Vagina (tissue), 2 donors: Measurements from ENCODE around the gene TEAD4. TPM values are rescaled to one million over a fixed set of nuclear protein-coding genes. Genes with fewer than 3 reads are reported as not detected.

ENCODE experiments used
- DNase-seq, 2 donors: peaks; one replicate each; pipeline ENCODE4 v3.0.0-alpha.2; 2017; ENCODE audit errors: extremely low spot score in 2 of 2
- H3K27ac ChIP-seq: fragments of 200-600 bp; sonication (generic); one replicate; pipeline ENCODE4 v1.5.1; 2019
- H3K27me3 ChIP-seq: fragments of 200-600 bp; sonication (generic); one replicate; pipeline ENCODE4 v1.5.1; 2019
- H3K36me3 ChIP-seq, 2 donors: fragments of 200-600 bp; sonication (generic); one replicate each; pipeline ENCODE4 v1.5.1; 2017 to 2019
- H3K4me1 ChIP-seq: fragments of 200-600 bp; sonication (generic); one replicate; pipeline ENCODE4 v1.5.1; 2019
- H3K4me3 ChIP-seq, 2 donors: fragments of 200-600 bp; sonication (generic); 1 replicate in 1 of 2; 2 replicates in 1 of 2; pipeline ENCODE4 v1.5.1; 2016 to 2019
- H3K9me3 ChIP-seq: fragments of 200-600 bp; sonication (generic); one replicate; pipeline ENCODE4 v1.5.1; 2019
- CTCF ChIP-seq, 3 experiments: fragments of 450-650 bp in 2 of 3; fragments of 200-600 bp in 1 of 3; sonication (generic) in 1 of 3; IDR thresholded peaks; one replicate each; pipeline ENCODE4 v1.5.1; 2017 to 2019; ENCODE audit warnings: antibody characterized with exemption in 3 of 3, mild to moderate bottlenecking in 2 of 3, moderate library complexity in 2 of 3
- POLR2A ChIP-seq, 2 donors: fragments of 450-650 bp; IDR thresholded peaks; one replicate each; pipeline ENCODE4 v1.6.1; 2017; ENCODE audit warnings: antibody characterized with exemption in 2 of 2, mild to moderate bottlenecking in 2 of 2, moderate library complexity in 2 of 2
- POLR2AphosphoS5 ChIP-seq, 2 donors: sonication (generic); formaldehyde crosslinking; IDR thresholded peaks; one replicate each; pipeline ENCODE4 v1.9.0; 2017; ENCODE audit warnings: antibody characterized with exemption in 2 of 2, mild to moderate bottlenecking in 2 of 2, low read depth in 1 of 2; ENCODE audit not compliant: insufficient read depth in 1 of 2
- intact Hi-C: fragments of 100-400 bp; cut with DNase I; formaldehyde crosslinking; loops from one replicate; pipeline ENCODE4 v1.15.1; 2023
- total RNA-seq: library from RNA; depleted of rRNA; stranded (reverse); fragments of >200 nt; gene quantifications from one replicate; pipeline ENCODE4 v1.2.3, GENCODE V29; 2016

Gene TEAD4
- total RNA-seq, 1 donor from 2014 or later: 18.7 TPM

- H3K4me1 ChIP-seq: no peaks in the 10 kb centered on the region
- no peak overlapping the region for H3K4me3 ChIP-seq
- TF ChIP-seq POLR2AphosphoS5 (IDR thresholded peaks at IDR 0.05; ENCODE audit: insufficient read depth in 1 of 2, low read depth in 1 of 2) (no peak), POLR2A (IDR thresholded peaks at IDR 0.05) (no peak), CTCF (IDR thresholded peaks at IDR 0.05) (no peak)
- H3K9me3 ChIP-seq: no peaks in the 10 kb centered on the region
- no peak for DNase-seq
- intact Hi-C loops: no loop called here
- H3K27me3 ChIP-seq: no peaks in the 10 kb centered on the region
- no peaks in the 10 kb centered on the region for H3K36me3 ChIP-seq
- H3K27ac ChIP-seq: no peak overlapping the region
These were observed 63.2 kb downstream of the TEAD4 start for GRCh38 chr12:3022411-3022810.

GRCh38 chr12:3022961-3023360 lies 63.8 kb downstream of the TEAD4 start:
- Histone ChIP-seq H3K27ac (no peak overlapping the region), H3K27me3 (no peaks in the 10 kb centered on the region), H3K4me1 (no peaks in the 10 kb centered on the region), H3K9me3 (no peaks in the 10 kb centered on the region), H3K4me3 (no peak overlapping the region), H3K36me3 (no peaks in the 10 kb centered on the region)
- no peak for DNase-seq
- intact Hi-C loops: no loop called here
- no peak for TF ChIP-seq CTCF (IDR thresholded peaks at IDR 0.05)
- no peak for TF ChIP-seq POLR2A (IDR thresholded peaks at IDR 0.05)
- no peak for TF ChIP-seq POLR2AphosphoS5 (IDR thresholded peaks at IDR 0.05; ENCODE audit: insufficient read depth in 1 of 2, low read depth in 1 of 2)

- no peak for DNase-seq
- Histone ChIP-seq H3K4me3 (no peak overlapping the region), H3K27ac (no peak overlapping the region), H3K4me1 (no peaks in the 10 kb centered on the region), H3K9me3 (no peaks in the 10 kb centered on the region), H3K36me3 (no peaks in the 10 kb centered on the region), H3K27me3 (no peaks in the 10 kb centered on the region)
- TF ChIP-seq POLR2A (IDR thresholded peaks at IDR 0.05) (no peak), POLR2AphosphoS5 (IDR thresholded peaks at IDR 0.05; ENCODE audit: insufficient read depth in 1 of 2, low read depth in 1 of 2) (no peak)
- intact Hi-C loops: no loop called here
These were observed 68.9 kb downstream of the TEAD4 start for GRCh38 chr12:3028108-3028507.

GRCh38 chr12:3030821-3031429 lies 71.7 kb downstream of the TEAD4 start:
- H3K9me3 ChIP-seq: no peaks in the 10 kb centered on the region
- DNase-seq: no peak
- intact Hi-C loops: no loop called here
- no peak overlapping the region for H3K27ac ChIP-seq
- H3K4me3 ChIP-seq: no peak overlapping the region
- no peaks in the 10 kb centered on the region for H3K36me3 ChIP-seq
- no peak for TF ChIP-seq POLR2AphosphoS5 (IDR thresholded peaks at IDR 0.05; ENCODE audit: insufficient read depth in 1 of 2, low read depth in 1 of 2)
- no peak for TF ChIP-seq POLR2A (IDR thresholded peaks at IDR 0.05)
- no peak for TF ChIP-seq CTCF (IDR thresholded peaks at IDR 0.05)
- H3K27me3 ChIP-seq: no peaks in the 10 kb centered on the region
- H3K4me1 ChIP-seq: no peaks in the 10 kb centered on the region

GRCh38 chr12:3032161-3032560 lies 73.0 kb downstream of the TEAD4 start:
- TF ChIP-seq POLR2A (IDR thresholded peaks at IDR 0.05) (no peak), POLR2AphosphoS5 (IDR thresholded peaks at IDR 0.05; ENCODE audit: insufficient read depth in 1 of 2, low read depth in 1 of 2) (no peak), CTCF (IDR thresholded peaks at IDR 0.05) (no peak)
- DNase-seq: no peak
- no peaks in the 10 kb centered on the region for H3K27me3 ChIP-seq
- H3K4me1 ChIP-seq: no peaks in the 10 kb centered on the region
- H3K27ac ChIP-seq: no peak overlapping the region
- H3K36me3 ChIP-seq: no peaks in the 10 kb centered on the region
- H3K9me3 ChIP-seq: no peaks in the 10 kb centered on the region
- intact Hi-C loops: no loop called here
- no peak overlapping the region for H3K4me3 ChIP-seq
